Posterior cingulate gyrus (tissue), 11 donors: ENCODE results near the gene UBA5.
A peak's percentile ranks its signal among the peaks of the same experiment; 100 is the strongest.
"Not testable (repeated sequence)": the region's sequence is repeated elsewhere in the genome, so short reads cannot be mapped to it uniquely, and the experiment has no call there.

Source experiments
- DNase-seq, 10 donors: peaks; one replicate each; pipeline versions ENCODE4 v3.0.0 to v3.0.0-alpha.2; 2020 to 2021; ENCODE audit warnings: mixed read lengths in 3 of 10
- intact Hi-C: fragments of 100-400 bp; cut with DNase I; formaldehyde crosslinking; loops from one replicate; pipeline ENCODE4 v1.15.1; 2023

UBA5 gene

GRCh38 chr3:132660052-132660810 is at the start of gene UBA5:
Gene UBA5, plus strand, starts transcription at chr3:132660329. Its CDS starts 209 bp downstream, at chr3:132660538.
- DNase-seq, result peak; percentile 47 to 94 (median 67)
- intact Hi-C loops, result loop anchor here (2.0 kb wide), 1 partner anchor 63 kb away; the partner anchor contains the start of gene NPHP3

GRCh38 chr3:132615301-132615700 is 44.8 kb upstream of the UBA5 start:
- intact Hi-C loops, result not testable (repeated sequence)

DNA sequence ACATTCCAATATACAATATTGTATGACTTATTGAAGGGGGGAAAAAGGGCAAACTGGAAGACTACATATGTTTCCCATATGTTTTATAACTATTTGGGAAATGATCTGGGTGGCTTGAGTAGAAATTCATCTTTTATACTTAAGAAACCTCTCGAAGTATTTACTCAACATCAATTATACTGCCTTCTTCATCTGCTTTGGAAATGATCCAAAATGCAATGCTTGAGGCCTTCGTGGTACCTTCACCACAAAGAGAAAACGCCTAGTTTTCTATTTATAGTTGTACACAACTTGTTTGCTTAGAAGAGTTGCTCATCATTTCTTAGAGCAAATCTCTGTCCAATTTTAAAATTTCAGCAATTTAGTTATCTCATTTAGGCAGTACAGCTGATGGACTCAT is 44.2 kb upstream of the UBA5 start:
- no peak for DNase-seq
- intact Hi-C loops, result no loop called here

More at GRCh38 chr3:132615301-132615700, 44.8 kb upstream of the UBA5 start:
- not testable (repeated sequence) for DNase-seq

- DNase-seq, result no peak
- intact Hi-C loops, result no loop called here
Observed at GRCh38 chr3:132616780-132617179, 43.3 kb upstream of the UBA5 start.

- intact Hi-C loops, result no loop called here
- DNase-seq, result no peak
Observed at GRCh38 chr3:132622148-132622547, 38.0 kb upstream of the UBA5 start.

GRCh38 chr3:132622761-132623160 is 37.4 kb upstream of the UBA5 start:
- intact Hi-C loops, result no loop called here
- DNase-seq, result no peak

DNA sequence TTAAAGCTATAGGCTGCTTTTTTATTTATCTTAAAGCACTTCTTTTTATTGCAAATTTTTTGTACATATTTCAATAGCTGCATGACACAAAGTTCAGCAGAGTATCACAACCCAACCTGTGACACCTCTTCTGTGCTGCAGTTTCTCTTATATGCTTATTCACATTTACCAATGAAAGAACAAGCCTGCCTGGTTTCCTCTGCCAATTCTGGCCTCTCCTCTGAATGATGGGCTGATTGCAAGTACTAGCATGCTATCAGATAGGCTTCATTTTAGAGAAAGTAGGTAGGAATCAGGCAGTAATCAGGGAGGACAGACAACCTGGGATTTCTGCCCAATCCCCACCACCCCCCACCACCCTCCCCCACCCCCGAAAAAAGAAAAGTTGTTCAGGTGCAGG is 36.5 kb upstream of the UBA5 start:
- intact Hi-C loops, result no loop called here
- no peak for DNase-seq

GRCh38 chr3:132624790-132625189 is 35.3 kb upstream of the UBA5 start:
- DNase-seq, result peak in 1 of 10 donors; percentile 22
- intact Hi-C loops, result no loop called here

- intact Hi-C loops, result no loop called here
Observed at GRCh38 chr3:132625613-132626012, 34.5 kb upstream of the UBA5 start.

DNA sequence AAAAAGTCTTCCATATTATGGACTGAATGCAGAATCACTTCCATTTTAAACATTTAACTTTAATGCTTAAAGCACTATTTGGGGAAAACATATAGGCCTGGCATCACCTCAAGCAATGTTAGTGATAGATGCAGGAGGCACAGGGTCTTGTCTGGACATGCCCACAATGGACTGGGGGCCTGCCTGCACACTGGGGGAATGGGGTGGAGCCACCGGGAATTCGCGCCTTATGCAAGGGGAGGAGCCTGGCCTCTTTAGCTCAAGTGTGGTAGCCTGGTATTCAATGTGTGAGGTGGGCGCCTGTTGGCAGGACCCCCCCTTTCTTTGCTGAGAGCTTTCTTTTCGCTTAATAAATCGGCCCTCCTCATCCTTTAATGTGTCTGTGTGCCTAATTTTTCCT is 33.2 kb upstream of the UBA5 start:
- intact Hi-C loops, result no loop called here
- peak in 1 of 10 donors; percentile 30 for DNase-seq

More at GRCh38 chr3:132625613-132626012, 34.5 kb upstream of the UBA5 start:
- DNase-seq, result no peak

DNA sequence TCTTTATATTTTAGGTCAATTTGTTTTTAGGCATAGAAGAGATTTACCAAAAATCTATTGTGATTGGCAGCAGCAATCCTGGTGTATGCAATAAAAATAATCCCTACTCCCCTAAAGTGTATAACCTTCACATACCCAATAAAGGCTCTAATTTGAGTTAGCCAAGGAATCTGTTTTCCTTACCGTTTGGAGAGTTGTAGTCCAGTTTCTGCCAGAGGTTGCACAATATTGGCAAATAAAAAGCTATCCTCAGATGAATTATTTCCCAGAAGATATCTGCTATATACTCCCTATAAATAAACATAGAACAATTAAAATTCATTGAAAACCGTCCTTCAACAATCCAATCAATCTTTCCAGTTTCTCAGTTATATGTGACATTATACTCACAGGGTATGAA is 32.0 kb upstream of the UBA5 start:
- DNase-seq, result no peak
- intact Hi-C loops, result no loop called here

DNA sequence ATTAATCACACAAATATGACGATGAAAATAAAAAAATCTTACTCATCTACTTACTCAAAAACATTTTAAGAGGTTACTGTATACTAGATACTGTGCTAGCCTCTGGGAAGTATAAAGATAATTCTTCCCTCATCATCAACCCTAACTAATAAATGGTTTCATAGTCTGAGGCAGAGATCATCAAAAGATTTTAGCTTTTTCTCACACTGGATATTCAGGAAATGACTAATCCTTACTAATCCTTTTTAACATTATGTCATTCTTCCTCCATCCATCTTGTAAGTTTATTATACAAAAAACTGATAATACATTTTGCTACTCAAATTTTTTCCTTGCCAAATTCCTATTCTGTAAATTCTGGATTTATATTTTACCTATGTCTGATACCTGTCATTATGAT is 30.2 kb upstream of the UBA5 start:
- no peak for DNase-seq
- intact Hi-C loops, result no loop called here

- intact Hi-C loops, result no loop called here
- DNase-seq, result peak in 1 of 10 donors; percentile 36
Observed at GRCh38 chr3:132630612-132631011, 29.5 kb upstream of the UBA5 start.

DNA sequence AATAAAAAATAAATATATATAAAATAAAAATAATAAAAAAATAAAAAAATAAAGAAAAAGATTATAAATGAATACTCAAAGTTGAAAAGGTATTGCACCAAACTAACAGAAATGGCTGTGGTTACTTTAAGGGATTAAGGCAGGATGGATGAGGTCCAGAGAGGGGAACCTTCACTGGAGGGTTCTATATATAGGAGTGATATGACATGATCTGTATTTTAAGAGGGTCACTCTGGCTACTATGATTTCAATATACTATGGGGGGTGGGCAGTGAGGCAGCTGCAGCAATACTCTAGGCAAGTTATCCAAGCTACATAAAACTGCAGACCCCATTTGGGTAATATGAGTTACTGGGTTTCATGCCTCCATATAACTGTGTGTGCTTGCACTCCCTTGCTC is 25.1 kb upstream of the UBA5 start:
- DNase-seq, result no peak
- intact Hi-C loops, result no loop called here

- intact Hi-C loops, result no loop called here
- no peak for DNase-seq
Observed at GRCh38 chr3:132637590-132637989, 22.5 kb upstream of the UBA5 start.

DNA sequence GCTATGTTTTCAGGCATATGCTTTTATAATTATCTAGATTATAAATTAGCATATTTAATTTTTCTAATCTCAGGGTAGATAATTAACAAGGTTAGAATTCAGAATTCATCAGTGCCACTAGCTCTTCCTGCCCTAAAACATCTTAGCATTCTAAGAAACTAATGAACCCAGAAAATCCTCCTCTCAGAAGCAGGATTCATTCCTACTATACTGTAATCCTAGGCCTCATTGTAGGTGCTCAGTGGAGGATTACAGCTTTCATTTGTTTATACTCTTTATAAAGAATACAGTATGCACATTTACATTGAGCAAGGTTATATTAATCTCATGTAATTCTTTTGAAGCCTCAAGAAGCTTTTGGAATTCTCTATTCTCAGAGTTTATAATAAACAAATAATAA is 21.4 kb upstream of the UBA5 start:
- intact Hi-C loops, result no loop called here
- no peak for DNase-seq

DNA sequence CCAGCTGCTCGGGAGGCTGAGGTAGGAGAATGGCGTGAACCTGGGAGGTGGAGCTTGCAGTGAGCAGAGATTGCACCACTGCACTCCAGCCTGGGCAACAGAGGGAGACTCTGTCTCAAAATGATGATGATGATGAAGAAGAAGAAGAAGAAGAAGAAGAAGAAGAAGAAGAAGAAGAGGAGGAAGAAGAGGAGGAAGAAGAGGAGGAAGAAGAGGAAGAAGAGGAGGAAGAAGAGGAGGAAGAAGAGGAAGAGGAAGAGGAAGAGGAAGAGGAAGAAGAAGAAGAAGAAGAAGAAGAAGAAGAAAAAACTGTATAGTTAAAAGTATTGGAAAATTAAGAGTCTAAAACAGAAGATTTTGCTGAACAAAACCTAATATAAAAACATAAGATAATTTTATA is 18.7 kb upstream of the UBA5 start:
- intact Hi-C loops, result not testable (repeated sequence)
- peak in 1 of 10 donors; percentile 29 for DNase-seq

DNA sequence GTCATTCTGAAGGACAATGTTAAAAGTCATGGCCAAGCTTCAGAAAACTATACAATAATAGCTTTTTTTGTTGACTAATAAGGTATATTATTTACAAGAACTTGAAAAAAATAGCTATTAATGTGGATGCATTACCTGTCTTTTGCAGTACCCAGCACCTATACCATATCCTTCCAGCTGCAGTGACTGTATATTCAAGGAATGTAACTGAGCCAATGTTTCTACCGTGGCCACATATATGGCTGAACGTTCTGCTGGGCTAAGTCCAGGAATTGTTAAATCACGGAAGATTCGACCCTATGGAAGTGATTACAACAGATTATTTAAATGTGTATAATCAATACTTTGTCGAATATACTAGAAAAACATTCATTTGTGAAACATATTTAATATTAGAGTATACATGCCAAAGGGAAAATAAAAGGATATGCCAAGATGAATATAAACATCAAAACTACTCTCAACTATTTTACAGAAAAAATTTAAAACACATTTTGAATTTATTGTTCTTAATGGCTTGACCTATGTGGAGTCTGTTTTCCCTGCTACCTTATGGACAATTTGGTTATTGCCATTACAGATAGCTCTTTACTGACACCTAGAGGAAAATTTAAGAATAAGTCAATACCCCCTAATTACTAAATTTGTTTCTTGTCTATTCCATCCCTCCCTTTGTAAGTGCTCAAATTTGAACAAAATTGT is 18.1 kb upstream of the UBA5 start:
- intact Hi-C loops, result loop anchor here (1.0 to 2.0 kb wide), 2 partner anchors 106 to 389 kb away; no protein-coding TSS in a partner anchor

DNA sequence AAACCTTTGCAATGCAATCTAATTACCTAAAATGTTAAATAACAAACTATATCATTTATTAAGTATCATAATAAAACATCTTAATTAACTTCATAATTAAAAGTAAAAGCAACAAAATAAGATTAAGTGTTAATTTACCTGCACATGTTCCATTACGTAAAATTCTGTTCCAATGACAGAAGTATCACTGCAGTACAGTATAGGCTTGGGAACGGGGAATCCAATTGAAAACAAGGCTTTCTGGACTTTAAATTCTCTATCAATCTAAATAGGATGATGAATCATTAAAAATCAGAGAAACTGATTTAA is 17.6 kb upstream of the UBA5 start:
- intact Hi-C loops, result loop anchor here (1.0 to 2.0 kb wide), 2 partner anchors 106 to 390 kb away; no protein-coding TSS in a partner anchor
- DNase-seq, result no peak

More for the DNA sequence above, 18.1 kb upstream of the UBA5 start:
- no peak for DNase-seq

- intact Hi-C loops, result loop anchor here (2.0 kb wide), 1 partner anchor 391 kb away; no protein-coding TSS in a partner anchor
- no peak for DNase-seq
Observed at GRCh38 chr3:132643366-132643765, 16.8 kb upstream of the UBA5 start.

GRCh38 chr3:132645058-132645457 is 15.1 kb upstream of the UBA5 start:
- intact Hi-C loops, result loop anchor here (5.0 kb wide), 1 partner anchor 293 kb away; no protein-coding TSS in a partner anchor
- no peak for DNase-seq

DNA sequence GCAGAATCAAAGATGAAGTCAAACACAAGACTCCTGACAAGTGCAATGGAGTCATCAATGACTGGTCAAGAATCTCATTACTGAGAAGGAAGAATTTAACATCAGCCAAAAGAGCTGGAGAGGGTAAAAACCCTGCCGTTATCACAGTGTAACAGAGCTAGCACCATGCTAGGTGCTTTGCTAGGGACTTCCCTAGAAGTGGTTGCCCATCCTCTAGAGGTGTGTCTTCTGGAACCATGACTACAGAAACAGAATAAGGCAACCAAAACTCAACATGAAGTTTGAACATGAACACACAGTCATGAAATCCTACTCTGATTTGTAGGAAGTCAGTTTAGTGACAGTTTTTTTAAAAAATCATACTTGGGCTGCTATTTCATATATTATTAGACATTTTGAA is 10.0 kb upstream of the UBA5 start:
- intact Hi-C loops, result no loop called here
- no peak for DNase-seq
